Stimulated activated CD8-positive, alpha-beta memory T cell treated with anti-CD3 and anti-CD28 coated beads, Interleukin-7, amount 100 ng/mL, for 24 hours (primary cell): ENCODE measurements around the gene KRTAP21-2.
"Not testable (repeated sequence)": the region's sequence is repeated elsewhere in the genome, so short reads cannot be mapped to it uniquely, and the experiment has no call there.

Experiments used
- DNase-seq: peaks from one replicate; pipeline ENCODE4 v3.0.0-alpha.2; 2020; ENCODE audit warnings: low read depth

Gene KRTAP21-2

DNA sequence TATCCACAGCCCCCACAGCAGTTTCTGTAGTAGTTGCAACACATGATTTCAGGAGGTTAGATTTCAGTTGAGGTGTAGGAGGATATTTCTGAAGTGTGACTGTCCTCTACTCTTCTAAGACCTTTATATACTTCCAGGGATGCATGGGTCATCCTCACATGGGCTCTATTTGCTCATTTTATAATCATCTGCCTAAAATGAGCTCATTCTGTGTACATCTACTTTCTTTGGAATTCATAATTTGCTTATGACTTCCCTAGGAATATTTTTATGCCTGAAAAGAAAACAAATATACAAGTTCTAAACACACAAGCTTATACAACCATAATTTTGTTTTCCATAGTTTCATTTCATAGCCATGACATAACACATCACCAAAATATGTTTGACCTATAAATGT is at the start of gene KRTAP21-2:
TSS of gene KRTAP21-2 (minus strand) at position 101 of the 400 bp plus-strand sequence. CDS start at position 44, 57 bp downstream.
- DNase-seq, result no peak

GRCh38 chr21:30793581-30794314 is 46.7 kb upstream of the KRTAP21-2 start:
- DNase-seq, result no peak

DNA sequence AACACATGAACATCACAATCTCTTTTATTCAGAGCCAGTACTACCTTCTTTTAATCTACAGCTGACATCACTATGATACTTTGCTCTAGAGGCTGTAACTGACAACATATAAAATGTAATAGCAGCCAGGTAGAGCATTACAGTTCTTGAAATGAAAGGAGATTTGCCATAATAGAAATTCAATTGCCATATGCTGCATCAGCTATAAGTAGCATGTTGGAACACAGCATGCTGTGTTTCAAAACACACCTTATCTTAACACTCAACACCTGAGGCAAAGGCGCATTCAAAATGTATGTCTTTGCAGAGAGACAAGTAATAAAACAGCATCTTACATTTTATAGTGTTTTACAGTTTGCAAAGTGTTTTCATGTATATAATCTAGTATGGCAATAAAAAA is 32.2 kb upstream of the KRTAP21-2 start:
- DNase-seq, result no peak

- no peak for DNase-seq
Observed at GRCh38 chr21:30769724-30770431, 22.8 kb upstream of the KRTAP21-2 start.

- no peak for DNase-seq
Observed at GRCh38 chr21:30760776-30761175, 13.7 kb upstream of the KRTAP21-2 start.

DNA sequence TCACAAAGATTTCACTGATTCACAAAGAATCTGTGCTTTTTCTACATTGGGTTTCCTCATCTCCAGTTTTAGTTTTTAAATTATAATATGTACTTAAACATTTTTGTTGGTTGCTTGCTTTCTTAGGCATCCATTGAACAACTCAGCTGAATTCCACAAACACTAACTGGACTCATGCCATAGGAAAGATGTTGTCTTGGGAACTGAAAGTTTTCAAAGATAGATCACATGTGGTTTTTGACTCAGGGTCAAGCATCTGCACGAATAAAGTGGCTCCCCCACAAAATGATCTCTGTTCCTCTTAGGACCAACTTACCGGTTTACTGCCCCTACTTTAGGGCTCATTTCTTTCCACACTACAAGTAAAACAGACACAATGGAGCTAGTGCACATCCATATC is 11.2 kb upstream of the KRTAP21-2 start:
- no peak for DNase-seq

GRCh38 chr21:30755328-30755727 is 8.3 kb upstream of the KRTAP21-2 start, which contains the start of gene KRTAP21-1:
Gene KRTAP21-1 (minus strand): TSS chr21:30755428. CDS start chr21:30755378, 50 bp downstream.
- DNase-seq, result not testable (repeated sequence)

DNA sequence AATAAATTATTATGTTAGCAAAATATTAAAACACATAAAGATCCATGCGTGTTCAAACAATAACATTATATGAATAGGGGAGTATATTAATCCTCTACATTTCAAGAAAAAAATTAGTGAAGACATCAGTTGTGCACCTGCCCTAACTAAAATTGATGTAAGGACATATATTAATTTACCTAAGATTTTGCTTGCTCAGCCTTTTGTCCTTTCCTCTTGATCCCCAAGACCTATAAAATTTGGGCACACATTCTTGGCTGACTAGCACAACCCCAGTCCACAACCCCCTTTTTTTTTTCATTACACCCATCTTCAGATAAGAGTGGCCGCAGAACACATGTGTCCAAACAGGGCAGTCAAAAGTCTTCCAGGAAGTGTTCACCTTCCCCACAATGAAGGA is 6.6 kb downstream of the KRTAP21-2 start:
- DNase-seq, result no peak

- no peak for DNase-seq
Observed at GRCh38 chr21:30733026-30733425, 14.0 kb downstream of the KRTAP21-2 start.

- DNase-seq, result no peak
Observed at GRCh38 chr21:30726726-30727125, 20.3 kb downstream of the KRTAP21-2 start.

DNA sequence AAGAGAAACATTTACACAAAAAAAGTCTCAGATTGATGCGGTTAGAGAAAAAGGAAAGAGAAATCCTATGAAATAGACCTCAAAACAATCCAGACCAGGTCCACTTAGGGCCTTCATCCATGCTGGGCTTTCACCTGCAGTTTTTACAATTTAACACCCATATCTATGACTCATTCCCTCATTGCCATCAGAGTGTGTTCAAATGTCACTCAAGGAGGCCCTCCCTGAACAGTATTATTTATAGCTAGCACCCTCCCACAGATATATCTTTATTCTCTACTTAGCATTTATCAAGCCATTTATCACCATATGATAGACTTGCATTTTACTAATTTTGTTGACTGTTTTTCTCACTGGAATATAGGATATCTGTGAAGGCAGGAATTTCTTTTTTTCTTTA is 27.7 kb downstream of the KRTAP21-2 start:
- DNase-seq, result no peak

GRCh38 chr21:30718239-30718909 is 28.7 kb downstream of the KRTAP21-2 start, which contains the start of gene KRTAP21-3:
Gene KRTAP21-3 (minus strand): TSS chr21:30718777. CDS start chr21:30718759, 18 bp downstream.
- no peak for DNase-seq

- no peak for DNase-seq
Observed at GRCh38 chr21:30717105-30717504, 30.0 kb downstream of the KRTAP21-2 start.

DNA sequence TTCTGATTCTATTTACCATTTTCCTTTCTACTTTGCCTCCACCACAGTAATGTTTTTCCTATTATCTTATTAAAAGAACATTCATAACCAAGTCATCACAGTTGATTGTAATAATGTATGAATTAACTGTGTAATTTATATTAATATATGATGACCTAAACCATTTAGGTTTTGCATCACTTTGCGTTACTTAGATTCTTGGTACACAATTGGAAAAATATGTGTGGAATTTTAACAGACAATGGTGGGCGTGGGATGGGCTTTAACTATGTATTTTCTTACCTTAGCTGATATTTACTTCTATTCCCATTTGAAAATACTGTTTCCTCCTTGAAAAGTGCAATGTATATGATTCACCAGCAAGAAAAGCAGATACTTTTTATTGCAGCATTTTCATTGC is 32.1 kb downstream of the KRTAP21-2 start:
- DNase-seq, result no peak

- no peak for DNase-seq
Observed at GRCh38 chr21:30714456-30714855, 32.6 kb downstream of the KRTAP21-2 start.

DNA sequence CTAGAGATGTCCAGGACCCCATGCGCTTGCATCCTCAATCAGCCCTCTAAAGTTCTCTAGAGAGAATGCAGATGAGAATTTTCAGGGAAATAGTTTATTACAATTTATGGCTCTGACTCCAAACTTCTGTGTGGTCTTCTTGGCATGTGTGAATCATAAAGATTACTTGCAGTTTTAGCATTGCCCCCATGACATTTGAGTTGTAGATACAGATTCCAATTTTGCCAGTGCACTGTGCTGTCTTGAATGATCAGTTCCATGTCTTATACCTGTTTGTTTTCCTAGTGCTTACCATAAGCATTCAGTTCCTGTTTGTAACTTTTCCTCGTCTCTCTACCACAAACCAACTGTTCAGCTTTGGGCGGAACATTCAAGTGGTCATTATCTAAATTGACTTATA is 33.3 kb downstream of the KRTAP21-2 start:
- no peak for DNase-seq

- DNase-seq, result no peak
Observed at GRCh38 chr21:30710499-30710898, 36.6 kb downstream of the KRTAP21-2 start.

DNA sequence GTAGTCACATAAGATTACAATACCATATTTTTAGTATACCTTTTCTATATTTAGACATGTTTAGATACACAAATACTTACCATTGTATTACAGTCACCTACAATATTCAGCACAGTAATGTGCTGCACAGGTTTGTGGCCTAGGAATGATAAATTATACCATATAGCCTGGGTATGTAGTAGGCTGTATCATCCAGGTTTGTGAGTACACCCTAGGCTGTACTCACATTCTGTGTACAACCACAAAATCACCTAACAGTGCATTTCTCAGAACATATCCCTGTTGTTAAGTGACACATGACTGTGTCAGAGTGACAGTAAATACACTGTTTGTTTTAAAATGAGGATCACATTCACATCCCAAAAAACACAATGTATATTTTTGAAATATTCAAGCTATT is 39.6 kb downstream of the KRTAP21-2 start:
- no peak for DNase-seq
